T-helper 22 cell (primary cell): ENCODE results near the gene ILKAP.
"Not testable (repeated sequence)": the region's sequence is repeated elsewhere in the genome, so short reads cannot be mapped to it uniquely, and the experiment has no call there.

Source experiments
- DNase-seq: peaks from one replicate; pipeline ENCODE4 v3.0.0-alpha.2; 2020; ENCODE audit warnings: low read depth

Gene ILKAP

GRCh38 chr2:238202326-238203093 is 985 bp downstream of the ILKAP start:
- DNase-seq = no peak

GRCh38 chr2:238190445-238190844 is 13.1 kb downstream of the ILKAP start:
- no peak for DNase-seq

- no peak for DNase-seq
Measured at GRCh38 chr2:238187618-238188548, 15.6 kb downstream of the ILKAP start.

GRCh38 chr2:238183821-238184220 is 19.7 kb downstream of the ILKAP start:
- DNase-seq = no peak

- no peak for DNase-seq
Measured at GRCh38 chr2:238182362-238182761, 21.1 kb downstream of the ILKAP start.

GRCh38 chr2:238180554-238180953 is 22.9 kb downstream of the ILKAP start:
- DNase-seq = no peak

- DNase-seq = no peak
Measured at GRCh38 chr2:238176613-238177012, 26.9 kb downstream of the ILKAP start.

GRCh38 chr2:238174701-238175100 is 28.8 kb downstream of the ILKAP start:
- no peak for DNase-seq

GRCh38 chr2:238174291-238174690 is 29.2 kb downstream of the ILKAP start:
- no peak for DNase-seq

GRCh38 chr2:238173692-238174091 is 29.8 kb downstream of the ILKAP start:
- DNase-seq = no peak

- DNase-seq = no peak
Measured at GRCh38 chr2:238172439-238172838, 31.1 kb downstream of the ILKAP start.

- DNase-seq = no peak
Measured at GRCh38 chr2:238171575-238172187, 31.8 kb downstream of the ILKAP start.

GRCh38 chr2:238171072-238171431 is 32.4 kb downstream of the ILKAP start:
- not testable (repeated sequence) for DNase-seq

GRCh38 chr2:238170386-238171071 is 33.0 kb downstream of the ILKAP start:
- no peak for DNase-seq

- no peak for DNase-seq
Measured at GRCh38 chr2:238169708-238170251, 33.7 kb downstream of the ILKAP start.

GRCh38 chr2:238169048-238169707 is 34.3 kb downstream of the ILKAP start:
- DNase-seq = no peak

GRCh38 chr2:238168196-238169047 is 35.1 kb downstream of the ILKAP start:
- DNase-seq = no peak

- no peak for DNase-seq
Measured at GRCh38 chr2:238167761-238168160, 35.7 kb downstream of the ILKAP start.

GRCh38 chr2:238167344-238167715 is 36.2 kb downstream of the ILKAP start:
- DNase-seq = no peak
